ENCODE data around the gene ELK4. TPM values are rescaled to one million over a fixed set of nuclear protein-coding genes. Genes with fewer than 3 reads are reported as not detected.

ELK4 gene
- polyA plus RNA-seq, 1 donor, result 18.2 TPM

DNA sequence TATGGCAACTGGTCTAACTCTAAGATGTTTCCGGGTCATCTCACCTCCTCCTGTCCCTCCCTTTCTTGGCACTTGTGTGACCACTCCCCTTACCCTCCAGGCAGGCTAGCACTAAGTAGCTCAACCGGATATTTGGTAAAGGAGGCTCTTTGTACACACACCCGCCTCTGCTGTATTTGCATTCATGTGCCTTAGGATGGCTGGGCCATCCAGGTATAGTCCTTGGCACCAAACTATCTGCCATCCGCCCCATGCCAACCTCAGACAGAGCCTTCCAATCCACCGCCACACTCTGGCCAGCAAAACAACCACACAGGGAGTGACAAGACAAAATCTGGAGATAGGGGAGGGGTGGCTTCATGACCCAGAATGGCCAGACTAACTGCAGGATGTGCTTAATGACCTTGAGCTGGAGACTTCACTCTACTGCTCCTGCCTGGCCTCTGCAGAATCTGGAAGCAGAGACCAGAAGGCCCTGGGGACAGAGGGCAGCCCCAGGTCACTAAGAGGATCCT lies 67.8 kb downstream of the ELK4 start:
- H3K9me3 ChIP-seq (ENCODE audit: control insufficient read depth, low read depth, low read length), result peaks cover 10% of the 10 kb centered on the region
- H3K27ac ChIP-seq (ENCODE audit: low read length), result no peak overlapping the region
- peaks cover 19% of the 10 kb centered on the region for H3K27me3 ChIP-seq (ENCODE audit: control insufficient read depth, insufficient read depth, low read length)
- WGBS (ENCODE audit: insufficient coverage, low lambda C conversion rate), result no CpG with 5 or more reads among the region's 5 CpGs
- no peaks in the 10 kb centered on the region for H3K36me3 ChIP-seq (ENCODE audit: control insufficient read depth, insufficient read depth, low read length)
- H3K4me1 ChIP-seq (ENCODE audit: control insufficient read depth, insufficient read depth, low read length), result peaks cover 9% of the 10 kb centered on the region
- DNase-seq, result peak in 1 of 2 donors; percentile 55
- no peak overlapping the region for H3K4me3 ChIP-seq (ENCODE audit: low read length)

- Histone ChIP-seq H3K27ac (ENCODE audit: low read length) (no peak overlapping the region), H3K4me1 (ENCODE audit: control insufficient read depth, insufficient read depth, low read length) (peaks cover 4% of the 10 kb centered on the region), H3K27me3 (ENCODE audit: control insufficient read depth, insufficient read depth, low read length) (no peaks in the 10 kb centered on the region), H3K4me3 (ENCODE audit: low read length) (no peak overlapping the region), H3K9me3 (ENCODE audit: control insufficient read depth, low read depth, low read length) (peaks cover 9% of the 10 kb centered on the region), H3K36me3 (ENCODE audit: control insufficient read depth, insufficient read depth, low read length) (no peaks in the 10 kb centered on the region)
- no peak for DNase-seq
- no CpG with 5 or more reads among the region's 1 CpG for WGBS (ENCODE audit: insufficient coverage, low lambda C conversion rate)
Measured at GRCh38 chr1:205561501-205562203, 70.2 kb downstream of the ELK4 start.

Other genes starting within 250 kb of the ELK4 start
- gene LEMD1, start 210.0 kb downstream of the ELK4 start, polyA plus RNA-seq, result 1.0 TPM
- gene BLACAT1, start 176.0 kb downstream of the ELK4 start, polyA plus RNA-seq, result 0.88 TPM
- gene CDK18, start 127.3 kb downstream of the ELK4 start, polyA plus RNA-seq, result 52.6 TPM
- 9.3 TPM for gene SLC45A3, start 48.5 kb upstream of the ELK4 start, polyA plus RNA-seq
- 106 TPM for gene NUCKS1, start 118.2 kb upstream of the ELK4 start, polyA plus RNA-seq
- gene RAB29, start 143.5 kb upstream of the ELK4 start, polyA plus RNA-seq, result 121 TPM
- 8.2 TPM for gene SLC41A1, start 181.2 kb upstream of the ELK4 start, polyA plus RNA-seq
- gene PM20D1, start 218.1 kb upstream of the ELK4 start, polyA plus RNA-seq, result 1.1 TPM